Activated CD4-positive, alpha-beta T cell treated with anti-CD3 and anti-CD28 coated beads for 4 hours (primary cell): ENCODE data around the gene MRPS24.
A peak's percentile ranks its signal among the peaks of the same experiment; 100 is the strongest.

Experiments used
- DNase-seq, 2 donors: peaks; one replicate each; pipeline ENCODE4 v3.0.0-alpha.2; 2020

The MRPS24 gene

GRCh38 chr7:43876976-43877745 is 7.8 kb upstream of the MRPS24 start:
- DNase-seq = no peak

GRCh38 chr7:43876241-43876640 is 6.9 kb upstream of the MRPS24 start:
- DNase-seq = no peak

DNA sequence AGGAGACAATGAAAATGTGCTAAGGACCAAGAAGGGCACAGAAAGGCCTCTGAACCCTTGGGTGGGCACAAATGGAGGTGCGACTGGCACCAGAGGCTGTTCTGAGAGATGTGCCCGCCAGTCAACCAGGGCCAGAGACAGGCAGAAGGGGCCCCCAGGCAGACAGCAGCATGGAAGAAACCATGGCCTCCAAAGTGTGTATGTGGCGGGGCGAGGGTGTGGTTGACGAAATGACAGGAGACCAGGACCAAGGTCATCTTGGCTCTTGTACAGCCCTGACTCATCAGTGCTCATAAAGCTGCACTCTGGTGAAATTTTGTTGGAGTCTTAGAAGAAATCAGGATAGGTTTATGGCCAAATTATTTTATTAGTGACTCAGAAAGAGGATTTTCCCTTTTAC is 4.0 kb upstream of the MRPS24 start:
- DNase-seq = no peak

- DNase-seq = no peak
Observed at GRCh38 chr7:43872406-43873110, 3.2 kb upstream of the MRPS24 start.

DNA sequence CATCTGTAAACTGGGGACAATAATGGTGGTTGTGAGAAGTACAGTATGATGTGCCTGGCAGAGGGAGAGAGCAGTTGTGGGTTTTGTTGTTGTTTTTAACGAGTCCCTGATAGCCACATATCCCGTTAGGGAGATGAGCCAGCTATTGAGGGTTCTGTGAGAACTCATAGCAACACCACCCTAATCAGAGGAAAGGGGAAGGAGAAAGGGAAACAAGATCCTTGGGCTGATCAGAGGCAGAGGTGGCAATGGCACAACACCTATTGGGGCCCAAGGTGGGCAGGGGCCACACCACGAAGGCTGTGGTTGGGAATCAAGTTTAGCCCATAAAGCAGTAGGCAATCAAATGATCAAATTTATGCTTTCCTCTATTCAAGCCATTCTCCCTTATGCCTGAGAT is 1.7 kb upstream of the MRPS24 start:
- DNase-seq = no peak

DNA sequence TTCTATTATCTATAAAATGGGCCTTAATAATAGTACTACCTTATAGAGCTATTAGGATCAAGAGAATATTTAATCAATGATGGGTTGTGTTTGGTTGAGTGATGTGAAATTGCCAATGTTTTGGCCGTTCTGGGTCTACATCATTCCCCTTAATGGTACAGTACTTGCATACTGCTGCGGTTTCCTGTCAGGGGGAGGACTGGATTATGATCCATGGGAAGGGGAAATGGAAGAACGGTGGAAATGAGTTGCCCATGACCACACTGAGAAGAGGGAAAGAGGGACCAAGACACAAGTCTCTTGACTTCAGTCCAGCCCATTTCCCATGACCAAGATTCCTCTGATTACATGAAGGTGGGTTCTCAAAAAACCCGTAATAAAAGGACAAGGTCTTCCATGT is 999 bp upstream of the MRPS24 start:
- no peak for DNase-seq

GRCh38 chr7:43869867-43870240 is 537 bp upstream of the MRPS24 start:
- DNase-seq = no peak

GRCh38 chr7:43868681-43869005 is 674 bp downstream of the MRPS24 start:
- no peak for DNase-seq

- no peak for DNase-seq
Observed at GRCh38 chr7:43868181-43868580, 1.1 kb downstream of the MRPS24 start.

DNA sequence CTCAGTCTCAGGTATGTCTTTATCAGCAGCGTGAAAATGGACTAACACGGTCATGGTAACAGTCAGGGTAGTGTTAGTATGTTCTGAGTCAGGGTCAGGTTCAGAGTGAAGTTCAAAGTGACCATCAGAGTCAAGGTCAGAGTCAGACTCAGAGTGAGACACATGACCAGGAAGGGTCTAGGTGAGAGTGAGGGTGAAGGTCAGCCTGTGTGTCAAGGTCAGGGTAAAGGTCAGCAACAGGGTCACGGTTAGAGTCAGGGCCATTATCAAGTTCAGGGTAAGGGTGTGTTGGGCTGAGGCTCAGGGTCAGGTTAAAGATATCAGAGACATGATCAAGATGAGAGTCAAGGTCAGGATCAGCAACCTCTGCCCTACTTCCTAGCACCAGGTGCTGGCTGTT is 4.0 kb downstream of the MRPS24 start:
- no peak for DNase-seq

DNA sequence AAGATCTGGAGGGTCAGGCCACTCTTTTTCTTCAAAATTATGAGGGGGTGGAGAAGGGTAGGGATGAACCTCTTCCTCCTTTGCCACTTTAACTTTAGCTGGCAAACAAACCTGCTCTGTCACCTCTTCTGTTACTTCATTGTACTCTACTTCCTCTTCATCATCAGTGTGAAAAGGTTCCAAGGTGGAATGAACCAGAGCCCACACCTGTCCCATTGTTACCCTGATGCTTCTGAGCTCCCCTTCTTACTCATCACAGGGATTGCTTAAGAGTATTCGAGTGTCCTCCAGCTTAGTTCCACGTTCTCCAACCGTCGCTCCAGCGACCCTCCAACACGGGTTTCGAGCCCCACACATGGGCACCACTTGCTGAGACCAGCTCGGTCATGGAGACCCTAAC is 5.2 kb downstream of the MRPS24 start:
- DNase-seq = no peak

DNA sequence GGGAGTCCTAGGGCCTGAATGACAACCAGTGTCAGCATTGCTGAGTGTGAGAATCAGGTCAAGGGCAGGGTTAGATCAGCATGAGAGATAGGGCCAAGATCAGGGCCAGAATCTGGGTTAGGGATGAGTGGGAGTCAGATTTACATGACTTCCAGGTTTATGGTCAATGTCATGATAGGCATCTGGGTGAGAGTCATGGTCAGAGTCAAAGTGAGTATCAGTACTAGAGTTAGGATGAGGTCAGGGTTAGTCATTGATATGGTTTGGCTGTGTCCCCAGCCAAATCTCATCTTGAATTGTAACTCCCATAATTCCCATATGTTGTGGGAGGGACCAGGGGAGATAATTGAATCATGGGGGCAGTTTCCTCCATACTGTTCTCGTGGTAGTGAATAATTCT is 12.3 kb downstream of the MRPS24 start:
- DNase-seq = no peak

DNA sequence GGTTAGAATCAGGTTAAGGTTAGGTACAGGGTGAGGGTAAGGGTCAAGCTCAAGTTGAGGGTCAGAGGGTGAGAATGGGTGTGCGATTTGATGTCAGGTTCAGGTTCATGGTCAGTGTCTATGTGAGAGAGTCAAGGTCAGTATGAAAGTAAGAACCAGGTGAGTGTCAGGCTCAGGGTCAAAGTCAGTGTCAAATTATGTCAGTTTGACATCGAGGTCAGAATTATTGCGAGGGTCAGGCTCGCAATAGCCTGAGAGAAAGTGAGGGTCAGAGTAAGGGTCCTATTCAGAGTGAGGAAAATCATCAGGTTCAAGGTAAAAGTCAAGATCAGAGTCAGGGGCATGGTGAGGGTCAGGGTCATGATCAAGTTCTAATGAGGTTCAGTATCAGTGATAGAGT is 13.0 kb downstream of the MRPS24 start:
- DNase-seq = no peak

DNA sequence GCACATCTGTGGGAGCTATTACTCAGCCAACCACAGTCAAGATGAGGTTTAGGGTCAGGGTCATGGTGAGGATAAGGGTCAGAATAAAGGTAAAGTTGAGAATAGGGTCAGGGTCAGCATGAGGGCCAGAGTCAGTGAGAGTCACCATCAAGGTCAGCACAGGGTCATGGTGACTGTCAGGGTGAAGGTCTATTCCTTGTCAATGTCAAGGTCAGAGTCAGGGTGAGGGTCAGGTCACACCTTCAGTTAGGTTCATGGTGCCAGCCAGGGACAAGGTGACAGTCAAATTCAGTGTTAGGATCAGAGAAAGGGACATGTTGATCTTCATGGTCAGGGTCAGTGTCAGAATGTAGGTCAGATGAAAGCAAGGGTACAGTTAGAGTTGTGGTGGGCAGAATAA is 14.1 kb downstream of the MRPS24 start:
- DNase-seq = no peak

- no peak for DNase-seq
Observed at GRCh38 chr7:43851805-43852204, 17.5 kb downstream of the MRPS24 start.

DNA sequence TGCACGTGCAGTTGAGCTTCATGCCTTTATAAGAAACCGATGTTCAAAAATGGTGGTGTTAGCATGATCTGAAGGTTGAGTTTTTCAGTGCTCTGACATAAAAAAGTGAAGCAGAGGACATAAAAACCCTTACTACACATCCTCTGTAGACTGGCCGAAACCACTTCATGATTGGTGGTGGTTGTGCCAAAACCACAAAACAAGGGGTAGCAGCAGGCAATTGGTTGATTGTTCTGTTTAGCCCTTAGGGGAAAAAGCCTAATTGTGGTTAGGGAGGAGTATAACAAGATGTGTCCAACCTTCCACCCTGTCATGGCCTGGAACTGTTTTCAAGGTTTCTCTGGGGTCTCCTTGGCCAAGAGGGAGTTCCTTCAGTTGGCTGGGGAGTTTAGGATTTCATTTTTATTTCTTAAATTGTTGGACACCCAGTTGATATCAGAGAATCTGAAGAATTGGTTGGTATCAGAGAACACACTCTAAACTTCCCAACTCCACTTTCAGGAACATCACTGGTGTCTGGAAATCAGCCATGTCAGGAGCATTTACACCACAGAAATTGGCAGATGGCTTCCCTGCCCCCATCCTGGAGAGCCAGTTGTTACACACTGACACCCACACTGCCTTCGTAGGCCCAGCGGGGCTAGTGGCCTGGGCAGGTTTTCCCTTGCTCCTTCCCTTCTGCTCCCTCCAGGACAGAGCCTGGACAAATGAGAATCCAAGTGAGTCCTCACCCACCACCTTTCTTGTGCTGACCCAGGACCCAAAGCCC is 18.8 kb downstream of the MRPS24 start:
- no peak for DNase-seq

GRCh38 chr7:43849047-43849446 is 20.3 kb downstream of the MRPS24 start:
- no peak for DNase-seq

DNA sequence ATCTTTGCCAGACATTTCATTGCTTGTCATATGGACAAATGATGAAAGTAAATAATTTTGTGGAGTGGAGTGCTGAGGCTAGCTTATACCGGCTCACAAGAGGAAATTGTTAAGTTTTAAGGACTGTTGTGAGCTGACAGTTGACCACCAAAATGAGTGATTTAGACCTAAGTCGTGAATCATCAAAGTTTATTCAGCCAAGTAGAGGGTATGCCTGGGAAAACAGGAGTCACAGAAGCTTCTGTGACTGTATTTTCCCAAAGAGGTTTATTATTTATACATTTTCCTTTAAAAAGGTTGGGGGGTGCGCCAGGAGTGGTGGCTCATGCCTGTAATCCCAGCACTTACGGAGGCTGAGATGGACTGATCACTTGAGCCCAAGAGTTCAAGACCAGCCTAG is 21.8 kb downstream of the MRPS24 start:
- DNase-seq = no peak

DNA sequence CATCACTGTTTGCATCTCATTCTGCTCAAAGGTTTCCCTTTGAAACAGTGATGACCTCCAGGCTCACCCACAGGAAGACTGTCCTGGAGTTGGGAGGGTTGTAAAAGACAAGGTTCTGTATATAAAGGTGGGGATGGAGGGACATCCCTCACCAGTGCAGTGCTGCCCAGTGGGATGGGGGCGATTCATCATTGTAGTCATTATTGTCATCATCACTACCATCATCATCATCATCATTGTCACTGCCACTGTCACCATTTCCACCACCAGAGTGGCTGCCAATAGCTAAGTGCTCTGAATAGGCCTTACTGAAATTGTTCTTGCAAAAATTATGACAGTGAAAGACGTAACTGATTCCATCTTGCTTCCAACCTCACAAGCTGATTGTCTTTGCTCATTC is 24.7 kb downstream of the MRPS24 start:
- no peak for DNase-seq

DNA sequence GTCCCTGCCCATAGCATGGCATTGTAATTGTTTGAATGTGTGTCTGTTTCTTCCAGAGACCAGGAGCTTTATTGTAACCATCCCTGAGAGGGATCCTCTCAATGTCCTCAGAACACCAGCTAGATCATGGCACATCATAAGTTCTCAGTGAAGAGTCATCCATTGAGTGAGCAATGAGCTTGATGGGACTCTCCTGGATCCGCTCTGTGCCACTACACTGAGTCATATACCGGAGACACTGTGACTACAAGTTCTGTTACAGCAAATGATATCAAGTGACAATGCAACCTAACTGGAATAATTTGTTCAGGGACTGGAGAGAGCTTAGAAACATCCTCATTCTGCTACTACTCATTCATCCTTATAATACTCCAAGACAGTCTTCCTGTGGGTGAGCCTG is 25.1 kb downstream of the MRPS24 start:
- DNase-seq = no peak

DNA sequence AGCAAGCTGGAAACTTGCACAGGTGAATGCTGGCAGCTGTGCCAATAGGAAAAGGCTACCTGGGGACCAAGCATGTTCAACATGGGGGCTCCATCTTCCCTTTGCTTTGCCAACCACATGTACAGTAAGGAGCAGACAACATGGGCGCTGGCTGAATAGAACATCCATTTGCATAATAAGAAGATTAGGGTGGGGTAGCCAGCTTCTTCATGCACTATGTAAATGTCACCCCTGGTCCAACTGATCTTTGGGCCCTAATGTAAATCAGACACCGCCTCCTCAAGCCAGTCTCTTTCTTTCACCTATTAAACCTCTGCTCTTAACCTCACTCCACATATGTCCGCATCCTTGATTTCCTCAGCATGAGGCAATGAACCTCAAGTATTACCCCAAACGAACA is 26.0 kb downstream of the MRPS24 start:
- no peak for DNase-seq

DNA sequence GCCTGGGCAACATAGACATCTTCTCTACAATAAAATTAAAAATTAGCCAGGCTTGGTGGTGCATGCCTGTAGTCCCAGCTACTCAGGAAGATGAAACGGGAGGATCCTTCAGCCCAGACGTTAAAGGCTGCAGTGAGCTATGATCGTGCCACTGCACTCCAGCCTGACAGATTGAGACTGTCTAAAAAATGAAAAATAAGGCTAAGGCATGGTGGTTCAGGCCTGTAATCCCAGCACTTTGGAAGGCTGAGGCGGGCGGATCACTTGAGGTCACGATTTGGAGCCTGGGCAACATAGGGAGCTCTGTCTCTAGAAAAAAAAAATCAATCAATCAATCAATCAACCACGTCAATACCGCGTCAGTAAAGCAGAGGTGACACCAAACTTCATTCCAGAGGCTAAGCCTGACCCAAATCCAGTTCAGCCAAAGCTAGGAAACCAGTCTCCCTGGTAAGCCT is 31.1 kb downstream of the MRPS24 start:
- no peak for DNase-seq

DNA sequence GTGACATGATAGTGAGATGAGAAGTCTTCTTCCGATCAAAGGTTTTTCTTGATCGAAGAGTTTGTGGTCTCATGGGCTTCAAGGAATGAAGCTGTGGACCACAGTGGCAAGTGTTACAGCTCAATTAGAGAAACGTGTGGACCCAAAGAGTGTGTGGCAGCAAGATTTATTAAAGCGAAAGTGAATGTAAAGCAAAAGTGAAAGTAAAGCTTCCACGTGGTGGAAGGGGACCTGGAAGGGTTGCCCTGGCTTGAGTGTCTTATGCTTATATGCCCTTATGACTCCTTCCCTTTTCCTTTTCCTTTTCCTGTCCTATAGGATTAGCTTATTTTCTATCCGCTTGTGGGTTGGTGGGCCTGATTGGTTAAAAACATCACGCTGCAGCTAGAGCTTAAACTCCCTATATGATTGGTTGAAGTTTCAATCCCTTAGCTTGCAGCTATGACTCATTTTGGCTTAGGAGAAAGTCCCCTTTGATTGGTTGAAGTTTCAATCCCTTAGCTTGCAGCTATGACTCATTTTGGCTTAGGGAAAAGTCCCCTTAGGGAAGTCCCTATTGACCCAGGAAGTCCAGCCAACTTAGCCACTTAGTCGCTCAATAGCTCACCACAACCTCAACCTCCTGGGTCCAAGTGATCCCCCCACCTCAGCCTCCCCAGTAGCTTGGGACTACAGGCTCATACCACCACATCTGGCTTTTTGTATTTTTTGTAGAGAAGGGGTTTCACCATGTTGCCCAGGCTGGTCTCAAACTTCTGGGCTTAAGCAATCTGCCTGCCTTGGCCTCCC is 34.7 kb downstream of the MRPS24 start:
- peak; percentile 49 to 52 for DNase-seq
